ENCODE results near the gene TMEM247.

The TMEM247 gene

GRCh38 chr2:46436800-46437199, 42.6 kb upstream of the TMEM247 start:
- H3K27ac ChIP-seq = no peak overlapping the region
- TF ChIP-seq CTCF (conservative IDR thresholded peaks at IDR 0.05) (no peak), ZFX (IDR thresholded peaks at IDR 0.05) (no peak)

- TF ChIP-seq CTCF (conservative IDR thresholded peaks at IDR 0.05) (no peak), ZFX (IDR thresholded peaks at IDR 0.05) (no peak)
- no peak overlapping the region for H3K27ac ChIP-seq
These were observed 41.3 kb upstream of the TMEM247 start for GRCh38 chr2:46438102-46438501.

- TF ChIP-seq ZFX (IDR thresholded peaks at IDR 0.05) (no peak), CTCF (conservative IDR thresholded peaks at IDR 0.05) (no peak)
- no peak overlapping the region for H3K27ac ChIP-seq
These were observed 40.6 kb upstream of the TMEM247 start for GRCh38 chr2:46438794-46439193.

GRCh38 chr2:46439582-46439981, 39.8 kb upstream of the TMEM247 start:
- TF ChIP-seq CTCF (conservative IDR thresholded peaks at IDR 0.05) (no peak), ZFX (IDR thresholded peaks at IDR 0.05) (no peak)
- no peak overlapping the region for H3K27ac ChIP-seq

- H3K27ac ChIP-seq = no peak overlapping the region
- TF ChIP-seq CTCF (conservative IDR thresholded peaks at IDR 0.05) (no peak), ZFX (IDR thresholded peaks at IDR 0.05) (no peak)
These were observed 37.3 kb upstream of the TMEM247 start for GRCh38 chr2:46441838-46442712.

GRCh38 chr2:46444732-46445131, 34.6 kb upstream of the TMEM247 start:
- TF ChIP-seq CTCF (conservative IDR thresholded peaks at IDR 0.05) = no peak
- TF ChIP-seq ZFX (IDR thresholded peaks at IDR 0.05) = no peak
- H3K27ac ChIP-seq = no peak overlapping the region

GRCh38 chr2:46445556-46445955, 33.8 kb upstream of the TMEM247 start:
- no peak overlapping the region for H3K27ac ChIP-seq
- no peak for TF ChIP-seq ZFX (IDR thresholded peaks at IDR 0.05)
- TF ChIP-seq CTCF (conservative IDR thresholded peaks at IDR 0.05) = no peak

Measured in C4-2B (cell line).